Left kidney (tissue), 2 donors: ENCODE results near the gene CDH22. TPM values are rescaled to one million over a fixed set of nuclear protein-coding genes. Genes with fewer than 3 reads are reported as not detected.

Experiments used
- DNase-seq: peaks from one replicate; pipeline ENCODE4 v3.0.0-alpha.2; 2013
- polyA plus RNA-seq: library from polyadenylated mRNA; unstranded; fragments of 120-200 nt; gene quantifications from one replicate; pipeline ENCODE4 v1.2.1, GENCODE V29; 2013; ENCODE audit not compliant: insufficient read length

Gene CDH22
- polyA plus RNA-seq, 1 donor, result not detected

DNA sequence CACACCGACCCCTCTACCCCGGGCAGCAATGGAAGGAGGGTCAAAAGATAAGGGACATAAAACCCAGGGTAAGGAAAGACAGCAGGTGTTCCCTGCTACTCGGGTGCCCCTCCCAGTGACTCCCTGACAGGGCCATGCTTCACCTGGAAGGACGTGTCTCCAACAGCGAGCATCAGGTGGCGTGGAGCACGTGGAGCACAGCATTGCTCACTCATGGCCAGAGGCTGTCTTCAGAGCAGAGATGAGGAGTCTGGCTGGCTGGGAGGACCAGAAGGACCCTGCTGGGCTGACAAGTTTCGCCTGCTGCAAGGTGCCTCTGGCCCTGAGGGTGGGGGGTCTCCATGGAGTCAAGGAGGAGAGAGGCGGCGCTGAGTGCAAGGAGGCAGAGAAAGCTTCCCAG is 15.3 kb upstream of the CDH22 start:
- DNase-seq, result no peak

DNA sequence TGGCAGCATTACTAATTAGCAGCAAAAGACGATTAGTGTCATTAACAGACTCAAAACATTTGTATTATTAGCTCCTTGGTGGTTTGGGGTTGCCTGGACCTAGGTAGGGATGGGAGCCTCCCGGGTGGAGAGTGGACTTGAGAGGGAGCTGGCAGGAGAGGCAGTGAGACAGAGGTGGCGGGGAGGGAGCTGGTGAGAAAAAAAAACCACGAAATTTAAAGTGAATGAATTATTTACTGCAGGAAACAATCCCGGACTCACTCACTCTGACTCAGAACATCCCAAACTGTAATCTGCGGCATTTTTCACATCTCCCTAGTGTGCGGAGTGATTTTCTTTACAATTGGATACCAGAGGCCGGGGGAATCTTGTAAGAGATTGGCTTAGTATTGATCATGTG is 14.3 kb upstream of the CDH22 start:
- DNase-seq, result no peak

- no peak for DNase-seq
Measured at GRCh38 chr20:46317685-46318177, 9.4 kb upstream of the CDH22 start.

GRCh38 chr20:46316984-46317684 is 8.8 kb upstream of the CDH22 start:
- no peak for DNase-seq

DNA sequence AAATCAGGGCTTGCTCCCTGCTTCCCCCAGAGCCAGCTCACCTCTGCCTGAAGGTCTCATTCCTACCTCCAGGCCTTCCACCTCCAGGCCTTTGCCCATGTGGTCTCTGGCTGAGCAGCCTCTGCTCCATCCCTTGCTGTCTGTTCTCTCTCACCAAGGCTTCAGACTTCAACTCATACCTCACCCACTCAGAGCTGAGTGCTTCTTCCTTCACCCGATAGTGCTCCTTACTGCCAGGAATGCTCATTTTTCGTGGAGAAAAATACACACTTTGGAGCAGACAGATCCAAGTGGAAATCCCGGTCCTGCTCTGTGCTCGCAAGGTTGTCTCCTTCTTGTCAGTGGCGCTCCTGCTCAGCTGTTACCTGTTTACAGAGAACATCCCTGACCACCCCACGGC is 7.0 kb upstream of the CDH22 start:
- no peak for DNase-seq

DNA sequence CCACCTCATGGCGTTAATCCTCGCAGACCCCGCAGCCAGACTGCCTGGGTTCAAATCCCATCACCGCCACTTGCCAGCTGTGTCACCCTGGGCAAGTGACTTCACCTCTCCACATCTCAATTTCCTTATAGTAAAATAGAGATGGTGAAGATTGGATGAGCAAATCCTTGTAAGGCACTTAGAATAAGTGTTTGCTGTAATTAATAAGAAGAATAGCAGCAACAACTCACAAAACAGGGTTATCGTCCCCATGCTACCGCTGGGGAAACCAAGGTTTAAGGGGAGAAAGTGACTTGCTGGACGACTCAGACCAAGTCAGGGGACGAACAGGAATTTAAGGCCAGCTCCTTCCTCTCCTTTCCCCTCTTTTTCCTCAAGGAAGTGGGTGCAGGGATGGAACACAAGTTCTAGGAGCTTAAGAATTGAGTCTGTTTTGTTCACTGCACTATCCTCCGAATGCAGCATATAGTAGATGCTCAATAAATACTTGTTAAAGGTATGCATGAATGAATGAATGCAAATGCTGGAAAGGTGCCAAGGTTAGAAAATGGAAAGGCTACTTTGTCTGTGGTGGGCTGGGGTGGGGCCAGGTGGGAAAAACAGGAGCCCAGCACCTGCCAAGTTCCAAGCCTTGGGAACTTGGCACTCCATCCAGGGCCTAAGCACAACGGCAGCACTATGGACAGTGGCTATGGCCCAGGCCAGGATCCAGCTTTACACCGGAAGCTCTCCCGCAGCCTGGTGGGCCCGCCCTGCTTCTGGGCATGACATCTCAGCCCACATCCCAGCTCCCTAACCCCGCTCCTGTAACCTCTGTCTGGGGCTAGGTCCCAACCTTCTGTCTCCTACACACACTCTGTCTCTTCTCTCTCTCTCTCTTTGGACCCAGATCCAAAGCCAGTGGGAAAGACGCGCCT is 4.9 kb upstream of the CDH22 start:
- no peak for DNase-seq

GRCh38 chr20:46312075-46312944 is 4.0 kb upstream of the CDH22 start:
- DNase-seq, result no peak

- DNase-seq, result no peak
Measured at GRCh38 chr20:46311719-46312074, 3.4 kb upstream of the CDH22 start.

DNA sequence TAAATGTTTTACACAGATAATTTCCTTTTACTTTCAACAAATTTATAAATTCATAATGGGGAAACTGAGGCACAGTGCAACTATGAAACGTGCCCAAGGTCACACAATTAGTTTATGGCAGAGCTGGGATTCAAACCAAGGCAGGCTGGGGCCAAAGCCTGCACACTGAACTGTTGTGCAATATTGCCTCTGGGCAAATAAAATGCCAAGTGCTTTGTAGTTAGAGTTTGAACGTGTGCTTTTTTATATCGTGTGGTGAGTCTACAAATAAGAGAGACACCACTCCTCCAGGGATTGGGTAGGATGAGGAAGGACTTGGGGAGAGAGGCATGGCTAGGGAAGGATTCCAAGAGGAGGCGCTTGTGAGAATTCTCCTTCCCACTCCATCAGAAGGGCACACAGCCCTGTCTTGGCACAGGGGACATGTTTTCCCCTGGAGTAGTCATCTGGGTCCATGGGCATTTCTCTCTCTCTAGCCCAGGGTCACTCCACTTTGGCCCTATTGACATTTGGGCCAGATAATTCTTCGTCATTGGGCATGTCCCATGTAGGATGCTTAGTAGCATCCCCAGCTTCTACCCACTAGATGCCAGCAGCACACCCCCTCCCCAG is 2.8 kb upstream of the CDH22 start:
- no peak for DNase-seq

DNA sequence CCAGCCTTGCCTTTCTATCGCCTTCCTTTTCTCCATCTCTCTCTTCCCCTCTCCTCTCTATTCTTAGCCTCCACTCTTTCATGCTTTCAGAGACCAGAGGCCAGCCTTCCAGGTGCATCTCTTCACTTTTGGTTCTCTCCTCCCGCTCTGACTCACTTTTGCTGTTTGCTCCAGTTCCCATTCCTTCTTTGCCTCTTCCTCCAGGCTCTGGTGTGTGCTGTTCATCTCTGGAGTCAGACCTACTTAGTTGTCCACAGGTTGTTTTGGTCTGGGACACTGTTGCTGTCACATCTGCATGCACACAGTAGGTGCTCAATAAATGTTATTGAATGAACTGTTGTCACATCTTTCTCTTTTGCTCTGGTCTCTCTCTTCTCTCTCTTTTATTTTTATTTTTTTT is 1.6 kb upstream of the CDH22 start:
- no peak for DNase-seq

DNA sequence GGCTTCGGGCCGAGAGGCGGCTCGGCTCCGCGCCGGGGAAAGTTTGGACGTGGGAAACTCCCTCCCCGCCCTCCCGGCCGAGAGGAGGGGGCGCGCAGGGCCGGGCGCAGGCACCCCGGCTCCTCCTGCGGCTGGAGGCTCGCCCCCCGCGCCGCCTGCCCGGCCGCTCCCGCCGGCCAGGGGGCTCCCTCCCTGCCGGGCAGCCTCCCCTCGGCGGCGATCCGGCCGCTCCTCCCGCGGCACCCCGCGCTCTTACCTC is 370 bp downstream of the CDH22 start:
- DNase-seq, result no peak

- DNase-seq, result no peak
Measured at GRCh38 chr20:46307139-46307998, 929 bp downstream of the CDH22 start.

DNA sequence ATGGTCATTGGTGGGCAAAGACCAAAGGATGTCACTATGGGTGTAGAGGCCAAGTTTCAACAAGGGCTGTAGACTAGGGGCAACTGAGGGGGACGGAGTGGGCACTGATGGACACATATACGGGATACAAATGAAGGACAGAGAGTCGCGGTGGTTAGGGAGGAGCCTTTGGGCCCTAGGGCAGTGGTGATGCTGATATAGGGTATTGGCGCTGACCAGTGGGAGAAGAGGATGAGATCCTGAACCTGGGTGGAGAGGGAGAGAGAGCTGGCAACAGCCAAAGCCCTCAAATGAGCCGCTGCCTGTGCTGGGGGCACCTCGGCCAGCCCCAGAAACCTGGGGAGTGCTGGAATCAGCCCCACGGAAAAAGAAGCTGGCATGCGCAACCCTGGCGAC is 1.6 kb downstream of the CDH22 start:
- DNase-seq, result no peak

- no peak for DNase-seq
Measured at GRCh38 chr20:46305973-46306360, 2.3 kb downstream of the CDH22 start.

GRCh38 chr20:46305331-46305972 is 2.8 kb downstream of the CDH22 start:
- no peak for DNase-seq

DNA sequence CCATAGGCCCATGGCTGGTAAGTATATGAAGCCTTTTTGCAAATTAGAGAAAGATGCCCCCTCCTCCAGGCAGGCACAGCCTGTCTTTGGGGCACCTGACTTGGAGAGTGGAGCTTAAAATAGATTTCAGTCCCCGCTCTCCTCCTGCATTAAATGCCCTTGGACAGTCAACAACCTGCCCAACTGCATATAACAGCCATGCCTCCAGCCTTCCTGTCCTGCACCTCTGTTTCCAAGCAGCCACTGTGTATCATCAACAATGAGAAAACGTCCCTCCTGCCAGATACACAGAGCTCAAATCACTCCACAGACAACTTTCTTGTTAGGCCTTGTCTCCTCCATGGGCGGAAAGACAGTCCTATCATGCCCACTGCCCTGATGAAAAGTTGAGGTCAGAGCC is 3.4 kb downstream of the CDH22 start:
- no peak for DNase-seq

DNA sequence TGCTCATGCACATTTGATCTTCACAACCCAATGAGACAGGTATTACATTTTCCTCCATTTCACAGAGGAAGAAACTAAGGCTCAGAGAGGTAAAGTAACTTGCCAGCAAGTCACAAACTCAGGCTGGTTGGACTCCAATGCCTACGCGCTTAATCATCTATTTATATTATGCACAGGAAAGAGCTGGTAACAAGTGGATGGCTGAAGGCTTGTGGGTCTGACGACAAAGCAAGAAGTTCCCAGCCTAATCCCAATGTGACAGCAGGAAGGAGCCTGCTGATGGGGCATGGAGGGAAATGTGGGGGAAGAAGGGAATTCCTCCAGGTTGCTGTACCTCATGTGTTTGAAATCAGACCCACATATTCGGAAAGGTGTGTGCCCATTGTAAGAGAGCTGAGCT is 3.9 kb downstream of the CDH22 start:
- DNase-seq, result no peak

DNA sequence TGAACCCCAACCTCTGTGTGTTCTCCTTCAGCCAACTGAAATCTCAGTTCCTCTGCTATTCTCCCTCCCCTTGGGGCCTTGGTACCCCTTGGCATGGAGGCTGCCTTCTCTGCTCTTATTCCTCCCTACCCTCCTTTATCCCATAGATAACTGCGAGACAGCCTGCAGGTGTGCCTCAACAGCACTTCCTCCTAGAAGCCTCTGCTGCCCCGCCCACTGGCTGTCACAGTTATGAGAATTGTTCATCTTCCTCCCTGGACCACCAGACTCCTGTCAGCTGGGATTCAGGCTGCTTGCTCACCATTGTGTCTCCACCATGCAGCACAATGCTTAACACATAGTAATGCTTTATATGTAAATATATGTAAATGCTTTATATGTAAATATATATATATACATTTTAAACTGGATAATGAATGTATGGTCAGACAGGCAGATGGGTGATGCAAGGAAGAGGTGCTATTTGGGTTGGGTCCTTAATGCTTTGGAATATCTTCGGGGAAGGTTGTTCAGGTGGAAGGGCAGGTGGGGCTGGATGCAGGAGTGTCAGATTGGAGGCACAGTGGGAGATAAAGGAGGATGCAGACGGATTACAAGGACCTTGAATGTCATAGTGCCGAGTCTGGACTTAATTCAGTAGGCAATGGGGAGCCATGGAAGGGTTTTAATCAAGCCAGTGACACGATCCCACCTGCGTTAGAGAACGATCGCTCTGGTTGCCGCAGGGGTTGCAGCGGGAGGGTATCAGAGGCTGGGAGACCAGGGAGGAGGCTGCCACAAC is 4.9 kb downstream of the CDH22 start:
- DNase-seq, result no peak

DNA sequence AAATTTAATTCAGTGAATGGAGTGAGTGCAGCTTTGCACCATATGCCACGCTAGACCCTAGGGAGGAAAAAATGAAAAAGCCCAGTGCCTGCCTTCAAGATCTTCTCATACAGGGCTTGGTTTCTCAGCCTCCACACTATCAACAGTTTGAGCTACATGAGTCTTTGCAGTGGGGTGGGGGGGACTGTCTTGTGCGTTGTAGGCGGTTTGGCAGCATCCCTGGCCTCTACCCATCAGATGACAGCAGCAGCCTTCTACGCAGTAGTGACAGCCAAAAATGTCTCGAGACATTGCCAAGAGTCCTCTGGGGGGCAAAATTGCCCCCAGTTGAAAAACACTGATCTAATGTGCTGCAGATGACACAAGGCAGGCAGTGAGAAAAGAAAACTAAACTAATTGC is 6.2 kb downstream of the CDH22 start:
- DNase-seq, result no peak

GRCh38 chr20:46300281-46300680 is 8.0 kb downstream of the CDH22 start:
- DNase-seq, result no peak
